Ishikawa (cell line): ENCODE measurements around the gene SMCO1.

Experiments used
- CEBPB ChIP-seq: IDR thresholded peaks from 2 replicates; pipeline ENCODE4 v1.6.1; 2012
- CREB1 ChIP-seq: IDR thresholded peaks from 2 replicates; pipeline ENCODE4 v1.6.1; 2012; ENCODE audit warnings: low read depth
- EGR1 ChIP-seq: IDR thresholded peaks from 2 replicates; pipeline ENCODE4 v1.6.1; 2012
- EP300 ChIP-seq: IDR thresholded peaks from 2 replicates; pipeline ENCODE4 v1.6.1; 2012; ENCODE audit warnings: borderline replicate concordance
- FOXM1 ChIP-seq: IDR thresholded peaks from 2 replicates; pipeline ENCODE4 v1.6.1; 2012; ENCODE audit warnings: low read depth, borderline replicate concordance
- NFIC ChIP-seq: IDR thresholded peaks from 2 replicates; pipeline ENCODE4 v1.6.1; 2012
- RAD21 ChIP-seq: IDR thresholded peaks from 2 replicates; pipeline ENCODE4 v1.6.1; 2012; ENCODE audit warnings: low read depth
- REST ChIP-seq: IDR thresholded peaks from 2 replicates; pipeline ENCODE4 v1.6.1; 2012; ENCODE audit warnings: low read depth, mild to moderate bottlenecking
- TAF1 ChIP-seq: IDR thresholded peaks from 2 replicates; pipeline ENCODE4 v1.6.1; 2012; ENCODE audit warnings: low read depth, mild to moderate bottlenecking
- TCF12 ChIP-seq: IDR thresholded peaks from 2 replicates; pipeline ENCODE4 v1.6.1; 2012; ENCODE audit warnings: low read depth
- TEAD4 ChIP-seq: IDR thresholded peaks from 2 replicates; pipeline ENCODE4 v1.6.1; 2012
- USF1 ChIP-seq: IDR thresholded peaks from 2 replicates; pipeline ENCODE4 v1.6.1; 2012
- YY1 ChIP-seq: IDR thresholded peaks from 2 replicates; pipeline ENCODE4 v1.6.1; 2012; ENCODE audit warnings: low read depth
- ZBTB7A ChIP-seq: IDR thresholded peaks from 2 replicates; pipeline ENCODE4 v1.6.1; 2012; ENCODE audit warnings: low read depth
- TF ChIP-seq, protein P1 (sequence below): IDR thresholded peaks from 2 replicates; pipeline ENCODE4 v1.6.1; 2012

SMCO1 gene, protein sequence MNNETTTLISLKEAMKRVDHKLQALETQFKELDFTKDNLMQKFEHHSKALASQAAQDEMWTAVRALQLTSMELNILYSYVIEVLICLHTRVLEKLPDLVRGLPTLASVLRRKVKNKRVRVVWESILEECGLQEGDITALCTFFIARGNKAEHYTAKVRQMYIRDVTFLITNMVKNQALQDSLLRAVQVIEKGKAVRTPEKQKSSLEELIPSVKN

DNA sequence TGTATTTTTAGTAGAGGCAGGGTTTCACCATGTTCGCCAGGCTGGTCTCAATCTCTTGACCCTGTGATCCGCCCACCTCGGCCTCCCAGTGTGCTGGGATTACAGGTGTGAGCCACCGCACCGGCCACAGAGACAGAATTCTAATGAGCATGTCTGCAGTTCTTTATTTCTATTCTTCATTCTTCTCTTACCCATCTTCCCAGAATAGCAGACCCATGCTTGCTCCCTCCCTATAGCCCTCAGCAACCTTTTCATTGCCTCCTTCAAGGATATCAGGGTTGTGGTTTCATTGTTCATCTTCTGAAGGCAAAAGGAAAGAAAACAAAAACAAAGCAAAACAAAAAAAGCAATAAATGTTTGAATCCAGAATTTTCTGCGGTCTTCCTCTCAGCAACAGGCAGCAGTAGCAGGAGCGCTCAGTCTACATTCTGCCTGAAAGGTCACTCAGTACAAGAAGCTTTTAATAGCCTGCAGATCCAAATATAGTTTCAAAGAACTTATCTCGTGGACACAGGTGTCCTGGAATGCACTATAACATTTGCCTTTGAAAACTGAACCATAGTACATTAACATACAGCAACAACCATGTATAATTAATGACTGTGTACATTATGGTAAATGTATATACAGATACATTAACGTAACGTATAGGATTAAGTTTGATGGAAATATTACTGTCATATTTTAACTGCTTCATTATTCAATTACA is at the start of gene SMCO1:
Gene SMCO1 (minus strand): TSS at position 434 of the 709 bp plus-strand sequence. CDS start 137 bp downstream, at position 297.
- TF ChIP-seq REST (no peak), EP300 (no peak), TEAD4 (no peak), RAD21 (no peak), FOXM1 (no peak), NFIC (no peak), EGR1 (no peak), USF1 (no peak), CREB1 (no peak), YY1 (no peak), TAF1 (no peak), TCF12 (no peak), ZBTB7A (no peak)

GRCh38 chr3:196563721-196564225 is 48.6 kb upstream of the SMCO1 start:
- TF ChIP-seq USF1, result no peak
- no peak for TF ChIP-seq ZBTB7A
- TF ChIP-seq YY1, result no peak
- no peak for TF ChIP-seq CREB1
- no peak for TF ChIP-seq REST
- no peak for TF ChIP-seq CEBPB
- TF ChIP-seq EGR1, result no peak
- no peak for TF ChIP-seq TCF12
- no peak for TF ChIP-seq TEAD4

- no peak for TF ChIP-seq EP300
- TF ChIP-seq CREB1, result no peak
- no peak for TF ChIP-seq FOXM1
- TF ChIP-seq TEAD4, result no peak
- no peak for TF ChIP-seq EGR1
Observed at GRCh38 chr3:196559826-196560225, 44.7 kb upstream of the SMCO1 start.

DNA sequence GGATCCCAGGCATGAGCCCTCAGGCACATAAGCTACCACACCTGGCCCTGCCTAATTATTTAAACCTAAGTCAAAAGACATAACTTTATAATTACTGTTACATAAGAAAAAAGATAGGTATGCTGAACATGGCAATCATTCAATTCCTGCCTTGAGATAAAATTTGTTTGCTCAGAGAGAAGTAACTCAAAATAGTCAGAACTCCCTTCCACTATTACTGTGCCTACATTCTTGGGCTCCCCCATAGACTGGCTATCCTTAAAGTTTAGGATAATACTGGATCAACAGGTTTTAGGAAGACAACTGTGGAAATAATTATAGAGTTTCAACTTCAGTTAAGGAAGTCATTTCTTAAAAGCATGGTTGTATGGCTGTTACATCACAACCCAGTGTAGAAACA is 43.3 kb upstream of the SMCO1 start:
- TF ChIP-seq CREB1, result no peak

GRCh38 chr3:196557236-196557635 is 42.1 kb upstream of the SMCO1 start:
- no peak for TF ChIP-seq FOXM1
- TF ChIP-seq EGR1, result no peak
- no peak for TF ChIP-seq CEBPB
- TF ChIP-seq EP300, result no peak
- TF ChIP-seq ZBTB7A, result no peak
- TF ChIP-seq TEAD4, result no peak
- TF ChIP-seq TCF12, result no peak

GRCh38 chr3:196555295-196555694 is 40.1 kb upstream of the SMCO1 start:
- no peak for TF ChIP-seq YY1
- TF ChIP-seq RAD21, result no peak
- no peak for TF ChIP-seq NFIC

- no peak for TF ChIP-seq TAF1
- TF ChIP-seq ZBTB7A, result no peak
- TF ChIP-seq NFIC, result no peak
- TF ChIP-seq EGR1, result no peak
- TF ChIP-seq REST, result no peak
- TF ChIP-seq USF1, result no peak
- TF ChIP-seq YY1, result no peak
- no peak for TF ChIP-seq EP300
- no peak for TF ChIP-seq RAD21
- no peak for TF ChIP-seq TCF12
- no peak for TF ChIP-seq CEBPB
- TF ChIP-seq TEAD4, result no peak
- no peak for TF ChIP-seq CREB1
- TF ChIP-seq FOXM1, result no peak
- TF ChIP-seq, protein P1, sequence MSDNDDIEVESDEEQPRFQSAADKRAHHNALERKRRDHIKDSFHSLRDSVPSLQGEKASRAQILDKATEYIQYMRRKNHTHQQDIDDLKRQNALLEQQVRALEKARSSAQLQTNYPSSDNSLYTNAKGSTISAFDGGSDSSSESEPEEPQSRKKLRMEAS, result no peak
Observed at GRCh38 chr3:196554205-196554604, 39.1 kb upstream of the SMCO1 start.
